Karpas-422 (cell line): ENCODE results near the gene ERCC5. TPM values are rescaled to one million over a fixed set of nuclear protein-coding genes. Genes with fewer than 3 reads are reported as not detected.
A peak's percentile ranks its signal among the peaks of the same experiment; 100 is the strongest.

Source experiments
- DNase-seq: peaks from one replicate; pipeline ENCODE4 v3.0.0-alpha.2; 2015
- H2AFZ ChIP-seq: fragments of 200-600 bp; sonication (generic); 2 replicates; pipeline ENCODE4 v1.6.1; 2014; ENCODE audit warnings: antibody characterized with exemption, low read length, mixed read lengths
- H3K27ac ChIP-seq: fragments of 200-600 bp; sonication (generic); 2 replicates; pipeline ENCODE4 v1.5.1; 2014; ENCODE audit warnings: mild to moderate bottlenecking, low read length, moderate library complexity
- H3K27me3 ChIP-seq: fragments of 200-600 bp; sonication (generic); 2 replicates; pipeline ENCODE4 v1.6.1; 2014; ENCODE audit warnings: low read length, mixed read lengths
- H3K36me3 ChIP-seq: fragments of 200-600 bp; sonication (generic); 2 replicates; pipeline ENCODE4 v1.6.1; 2014; ENCODE audit warnings: low read length, mixed read lengths; ENCODE audit not compliant: insufficient read depth
- H3K4me1 ChIP-seq: fragments of 200-600 bp; sonication (generic); 2 replicates; pipeline ENCODE4 v1.6.1; 2014; ENCODE audit warnings: mild to moderate bottlenecking, low read length, mixed read lengths
- H3K4me2 ChIP-seq: fragments of 200-600 bp; sonication (generic); 2 replicates; pipeline ENCODE4 v1.6.1; 2014; ENCODE audit warnings: low read length, low read depth, mild to moderate bottlenecking; ENCODE audit not compliant: poor library complexity, severe bottlenecking
- H3K4me3 ChIP-seq: fragments of 200-600 bp; sonication (generic); 2 replicates; pipeline ENCODE4 v1.5.1; 2014; ENCODE audit warnings: mild to moderate bottlenecking, antibody characterized with exemption, low read length, mixed read lengths
- H3K79me2 ChIP-seq: fragments of 200-600 bp; sonication (generic); 2 replicates; pipeline ENCODE4 v1.6.1; 2014; ENCODE audit warnings: mild to moderate bottlenecking, low read length, mixed read lengths
- H3K9ac ChIP-seq: fragments of 200-600 bp; sonication (generic); 2 replicates; pipeline ENCODE4 v1.6.0; 2014; ENCODE audit warnings: low read length
- H3K9me2 ChIP-seq: fragments of 200-600 bp; sonication (generic), shearing (Covaris generic); replicated peaks from 2 replicates; pipeline ENCODE4 v1.6.0; 2014; ENCODE audit warnings: mild to moderate bottlenecking, low read length, moderate library complexity; ENCODE audit not compliant: insufficient read depth
- H3K9me3 ChIP-seq: fragments of 300-700, 200-600 bp; sonication (generic); 2 replicates; pipeline ENCODE4 v1.6.1; 2014; ENCODE audit warnings: low read length, mixed read lengths
- H4K20me1 ChIP-seq: fragments of 200-600 bp; sonication (generic); 2 replicates; pipeline ENCODE4 v1.6.1; 2014; ENCODE audit warnings: mild to moderate bottlenecking, antibody characterized with exemption, low read length, low read depth; ENCODE audit not compliant: insufficient read depth
- total RNA-seq: library from RNA; depleted of rRNA; stranded (reverse); fragments of >200 nt; shearing (Covaris generic); gene quantifications from 2 replicates; pipeline ENCODE4 v1.2.3, GENCODE V29; 2014; ENCODE audit warnings: low replicate concordance

Gene ERCC5
- total RNA-seq, 1 experiment from 2014 or later, result 43.3 TPM

GRCh38 chr13:102870677-102871415 is 25.0 kb downstream of the ERCC5 start:
- H3K27me3 ChIP-seq, result no peaks in the 10 kb centered on the region

GRCh38 chr13:102872131-102872530 is 26.3 kb downstream of the ERCC5 start:
- Histone ChIP-seq H3K4me1 (no peaks in the 10 kb centered on the region), H3K9me2 (no peaks in the 10 kb centered on the region), H4K20me1 (peaks cover 4% of the 10 kb centered on the region; the same call in 1 of the 2 replicates), H3K9me3 (no peaks in the 10 kb centered on the region), H3K4me3 (no peak overlapping the region), H3K27ac (no peak overlapping the region), H3K27me3 (no peaks in the 10 kb centered on the region), H3K79me2 (peaks cover 5% of the 10 kb centered on the region; the same call in 1 of the 2 replicates), H2AFZ (no peak overlapping the region), H3K4me2 (no peak overlapping the region), H3K36me3 (peaks cover 37% of the 10 kb centered on the region), H3K9ac (no peak overlapping the region)
- DNase-seq, result no peak

More at GRCh38 chr13:102870677-102871415, 25.0 kb downstream of the ERCC5 start:
- peaks cover 5% of the 10 kb centered on the region; the same call in 1 of the 2 replicates for H3K79me2 ChIP-seq
- H3K4me1 ChIP-seq, result no peaks in the 10 kb centered on the region
- H3K9ac ChIP-seq, result no peak overlapping the region
- no peaks in the 10 kb centered on the region for H3K9me2 ChIP-seq
- H2AFZ ChIP-seq, result no peak overlapping the region
- H3K27ac ChIP-seq, result no peak overlapping the region
- H3K4me2 ChIP-seq, result no peak overlapping the region
- no peaks in the 10 kb centered on the region for H3K9me3 ChIP-seq
- peaks cover 37% of the 10 kb centered on the region for H3K36me3 ChIP-seq
- DNase-seq, result peak; percentile 85
- no peak overlapping the region for H3K4me3 ChIP-seq
- peaks cover 4% of the 10 kb centered on the region; the same call in 1 of the 2 replicates for H4K20me1 ChIP-seq

DNA sequence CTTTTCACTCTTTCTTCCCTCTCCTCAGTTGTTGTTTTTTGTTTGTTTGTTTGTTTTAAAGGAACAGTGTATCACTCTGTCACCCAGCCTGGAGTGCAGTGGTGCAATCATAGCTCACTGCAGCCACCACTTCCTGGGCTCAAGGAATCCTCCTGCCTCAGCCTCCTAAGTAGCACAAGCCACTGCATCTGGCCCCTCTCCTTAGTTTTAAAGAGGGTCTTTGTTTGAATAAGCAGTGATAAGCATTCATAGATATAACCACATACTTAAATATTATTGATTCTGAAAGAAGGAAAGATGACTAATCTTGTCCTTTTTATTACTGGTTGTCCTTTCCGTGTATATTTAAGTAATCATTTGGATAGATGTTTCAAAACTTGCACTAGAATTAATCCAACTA is 26.7 kb downstream of the ERCC5 start:
- H3K4me1 ChIP-seq, result no peaks in the 10 kb centered on the region
- H3K9ac ChIP-seq, result no peak overlapping the region
- no peak overlapping the region for H3K27ac ChIP-seq
- DNase-seq, result no peak
- H4K20me1 ChIP-seq, result peaks cover 4% of the 10 kb centered on the region; the same call in 1 of the 2 replicates
- no peak overlapping the region for H2AFZ ChIP-seq
- no peaks in the 10 kb centered on the region for H3K9me2 ChIP-seq
- no peak overlapping the region for H3K4me2 ChIP-seq
- no peaks in the 10 kb centered on the region for H3K27me3 ChIP-seq
- H3K4me3 ChIP-seq, result no peak overlapping the region
- H3K9me3 ChIP-seq, result no peaks in the 10 kb centered on the region
- peaks cover 36% of the 10 kb centered on the region for H3K36me3 ChIP-seq
- H3K79me2 ChIP-seq, result peaks cover 5% of the 10 kb centered on the region; the same call in 1 of the 2 replicates

DNA sequence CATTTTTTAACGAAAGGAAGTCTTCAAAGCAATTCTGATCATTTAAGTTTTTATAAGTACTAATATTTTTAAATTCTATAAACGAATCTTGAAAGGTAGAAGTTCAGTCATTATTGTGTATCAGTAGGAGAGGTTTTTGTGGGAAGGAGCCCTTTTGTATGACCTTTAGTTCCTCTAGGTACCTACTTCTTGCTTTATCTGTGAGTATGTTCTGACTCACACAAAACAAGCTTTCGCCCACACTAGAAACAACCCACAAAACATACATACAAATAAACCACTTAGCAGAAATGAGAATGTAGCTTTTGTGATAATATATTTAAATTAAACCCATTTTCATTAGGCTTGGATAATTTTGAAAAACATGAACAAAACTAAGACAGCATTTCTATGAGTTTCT is 27.8 kb downstream of the ERCC5 start:
- no peak overlapping the region for H3K9ac ChIP-seq
- no peak overlapping the region for H3K4me3 ChIP-seq
- no peak overlapping the region for H3K27ac ChIP-seq
- no peaks in the 10 kb centered on the region for H3K9me2 ChIP-seq
- peaks cover 5% of the 10 kb centered on the region; the same call in 1 of the 2 replicates for H3K79me2 ChIP-seq
- no peaks in the 10 kb centered on the region for H3K4me1 ChIP-seq
- DNase-seq, result no peak
- no peaks in the 10 kb centered on the region for H3K9me3 ChIP-seq
- H4K20me1 ChIP-seq, result peaks cover 4% of the 10 kb centered on the region; the same call in 1 of the 2 replicates
- H3K36me3 ChIP-seq, result peaks cover 33% of the 10 kb centered on the region
- H3K27me3 ChIP-seq, result no peaks in the 10 kb centered on the region
- H3K4me2 ChIP-seq, result no peak overlapping the region
- H2AFZ ChIP-seq, result no peak overlapping the region

DNA sequence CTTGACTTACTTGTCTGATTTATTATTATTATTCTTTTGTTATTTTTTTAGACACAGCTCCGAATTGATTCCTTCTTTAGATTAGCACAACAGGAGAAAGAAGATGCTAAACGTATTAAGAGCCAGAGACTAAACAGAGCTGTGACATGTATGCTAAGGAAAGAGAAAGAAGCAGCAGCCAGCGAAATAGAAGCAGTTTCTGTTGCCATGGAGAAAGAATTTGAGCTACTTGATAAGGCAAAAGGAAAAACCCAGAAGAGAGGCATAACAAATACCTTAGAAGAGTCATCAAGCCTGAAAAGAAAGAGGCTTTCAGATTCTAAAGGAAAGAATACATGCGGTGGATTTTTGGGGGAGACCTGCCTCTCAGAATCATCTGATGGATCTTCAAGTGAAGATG is 29.4 kb downstream of the ERCC5 start:
- H3K4me2 ChIP-seq, result no peak overlapping the region
- H4K20me1 ChIP-seq, result peaks cover 4% of the 10 kb centered on the region; the same call in 1 of the 2 replicates
- H3K27ac ChIP-seq, result no peak overlapping the region
- H3K4me1 ChIP-seq, result no peaks in the 10 kb centered on the region
- H3K79me2 ChIP-seq, result peaks cover 5% of the 10 kb centered on the region; the same call in 1 of the 2 replicates
- peaks cover 29% of the 10 kb centered on the region for H3K36me3 ChIP-seq
- H3K9me3 ChIP-seq, result no peaks in the 10 kb centered on the region
- H3K9me2 ChIP-seq, result no peaks in the 10 kb centered on the region
- no peak overlapping the region for H2AFZ ChIP-seq
- no peak overlapping the region for H3K4me3 ChIP-seq
- H3K9ac ChIP-seq, result no peak overlapping the region
- no peak for DNase-seq
- H3K27me3 ChIP-seq, result no peaks in the 10 kb centered on the region

- no peaks in the 10 kb centered on the region for H3K79me2 ChIP-seq
- H3K9me3 ChIP-seq, result no peaks in the 10 kb centered on the region
- DNase-seq, result no peak
- H3K4me2 ChIP-seq, result no peak overlapping the region
- H2AFZ ChIP-seq, result no peak overlapping the region
- H4K20me1 ChIP-seq, result no peaks in the 10 kb centered on the region
- no peak overlapping the region for H3K27ac ChIP-seq
- peaks cover 26% of the 10 kb centered on the region for H3K36me3 ChIP-seq
- no peaks in the 10 kb centered on the region for H3K9me2 ChIP-seq
- H3K4me3 ChIP-seq, result no peak overlapping the region
- no peak overlapping the region for H3K9ac ChIP-seq
- H3K4me1 ChIP-seq, result no peaks in the 10 kb centered on the region
- H3K27me3 ChIP-seq, result no peaks in the 10 kb centered on the region
Measured at GRCh38 chr13:102877303-102877702, 31.5 kb downstream of the ERCC5 start.

DNA sequence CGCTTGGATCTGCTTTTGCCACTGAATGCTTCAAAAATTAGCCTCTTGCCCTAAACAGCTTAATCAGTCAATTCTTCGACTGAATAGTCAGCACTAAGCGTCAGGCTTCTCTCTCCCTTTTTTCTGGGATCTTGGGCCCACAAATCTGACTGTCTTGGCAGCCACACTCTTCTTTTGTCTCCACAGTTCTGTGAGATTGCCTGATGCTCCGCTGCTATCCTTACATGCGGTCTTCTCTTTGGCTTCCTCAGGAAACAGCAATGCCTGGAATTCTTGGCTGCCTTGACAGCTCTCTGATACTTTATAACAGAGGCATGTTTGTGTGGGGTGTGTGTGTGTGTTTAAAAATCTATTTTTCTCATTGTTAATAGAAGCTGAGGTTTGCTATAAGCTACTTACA is 32.6 kb downstream of the ERCC5 start:
- H3K27me3 ChIP-seq, result no peaks in the 10 kb centered on the region
- H2AFZ ChIP-seq, result no peak overlapping the region
- no peak overlapping the region for H3K9ac ChIP-seq
- H3K36me3 ChIP-seq, result peaks cover 14% of the 10 kb centered on the region
- DNase-seq, result no peak
- no peaks in the 10 kb centered on the region for H3K9me3 ChIP-seq
- no peaks in the 10 kb centered on the region for H3K4me1 ChIP-seq
- no peaks in the 10 kb centered on the region for H3K9me2 ChIP-seq
- H3K27ac ChIP-seq, result no peak overlapping the region
- no peak overlapping the region for H3K4me2 ChIP-seq
- no peaks in the 10 kb centered on the region for H3K79me2 ChIP-seq
- H4K20me1 ChIP-seq, result no peaks in the 10 kb centered on the region
- no peak overlapping the region for H3K4me3 ChIP-seq

- Histone ChIP-seq H3K27me3 (no peaks in the 10 kb centered on the region), H3K27ac (no peak overlapping the region), H3K4me2 (no peak overlapping the region), H3K9ac (no peak overlapping the region), H2AFZ (no peak overlapping the region), H3K9me2 (no peaks in the 10 kb centered on the region), H3K36me3 (peaks cover 7% of the 10 kb centered on the region), H3K4me1 (no peaks in the 10 kb centered on the region), H3K79me2 (no peaks in the 10 kb centered on the region), H4K20me1 (no peaks in the 10 kb centered on the region), H3K9me3 (no peaks in the 10 kb centered on the region), H3K4me3 (no peak overlapping the region)
- DNase-seq, result no peak
Measured at GRCh38 chr13:102879793-102880499, 34.1 kb downstream of the ERCC5 start.
